HS-5 (cell line): ENCODE results near the gene MIS18A.
"Not testable (repeated sequence)": the region's sequence is repeated elsewhere in the genome, so short reads cannot be mapped to it uniquely, and the experiment has no call there.

Experiments used
- DNase-seq: peaks from one replicate; pipeline ENCODE4 v3.0.0-alpha.2; 2012; ENCODE audit warnings: low read depth

MIS18A gene, protein sequence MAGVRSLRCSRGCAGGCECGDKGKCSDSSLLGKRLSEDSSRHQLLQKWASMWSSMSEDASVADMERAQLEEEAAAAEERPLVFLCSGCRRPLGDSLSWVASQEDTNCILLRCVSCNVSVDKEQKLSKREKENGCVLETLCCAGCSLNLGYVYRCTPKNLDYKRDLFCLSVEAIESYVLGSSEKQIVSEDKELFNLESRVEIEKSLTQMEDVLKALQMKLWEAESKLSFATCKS

GRCh38 chr21:32278518-32279376 lies at the start of gene MIS18A:
TSS of gene MIS18A (minus strand) at chr21:32279049. CDS start at chr21:32279014, 35 bp downstream.
- DNase-seq: peak; percentile 90

DNA sequence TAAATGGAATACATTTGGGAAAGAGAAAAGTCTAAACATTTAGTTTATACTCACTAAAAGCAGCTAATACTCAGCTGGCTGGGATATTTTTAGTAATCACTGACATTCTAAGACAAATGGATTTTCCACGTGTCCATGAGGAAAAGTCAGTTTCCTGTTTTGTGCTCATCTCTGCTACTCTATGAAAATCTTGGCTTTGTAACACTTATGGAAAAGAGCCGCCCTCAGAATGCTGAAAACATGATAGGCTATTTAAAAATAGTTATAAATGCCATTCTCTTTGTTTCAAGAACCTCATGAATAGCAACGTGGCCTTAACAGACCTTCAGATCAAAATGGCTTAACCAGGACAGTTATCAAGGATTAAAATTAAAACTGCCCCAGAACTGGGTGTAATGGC lies 49.7 kb upstream of the MIS18A start:
- DNase-seq: no peak

DNA sequence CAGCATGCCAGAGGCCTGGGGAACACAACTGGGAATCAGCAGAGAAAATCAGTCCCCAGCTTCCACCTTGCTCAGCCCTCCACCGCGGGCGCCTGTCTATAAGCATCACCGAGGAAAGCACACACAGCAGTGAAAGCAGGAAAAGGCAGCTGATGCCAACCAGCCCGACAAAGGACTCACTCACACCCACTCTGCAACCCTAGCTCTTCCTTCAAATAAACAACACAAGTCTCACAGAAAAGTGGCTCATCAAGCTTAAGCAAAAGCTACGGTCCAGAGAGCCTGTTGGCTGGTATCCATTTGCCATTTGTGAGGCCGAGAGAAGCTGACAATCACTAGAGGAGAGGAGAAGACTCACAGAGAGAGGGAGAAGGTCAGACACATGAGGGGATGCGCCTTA lies 46.9 kb upstream of the MIS18A start:
- no peak for DNase-seq

GRCh38 chr21:32322676-32323075 lies 43.8 kb upstream of the MIS18A start:
- no peak for DNase-seq

DNA sequence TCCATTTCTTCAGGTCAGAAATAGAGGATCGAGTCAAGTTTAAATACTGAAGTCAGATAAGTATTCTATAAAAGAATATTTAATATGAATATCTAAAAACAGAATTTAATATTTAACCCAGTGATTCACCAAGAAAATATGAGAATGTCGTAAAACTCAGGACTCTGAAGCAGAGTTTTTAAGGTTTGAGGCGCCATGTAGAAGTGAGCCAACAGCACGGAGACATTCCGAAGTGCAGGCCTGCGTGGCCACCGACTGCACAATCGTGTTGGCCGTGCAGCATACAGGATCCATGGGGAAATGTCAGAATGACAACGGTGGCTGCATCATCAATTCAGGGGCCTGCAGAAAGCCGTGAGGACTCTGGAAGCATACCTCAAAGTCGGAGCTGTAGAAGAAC lies 43.3 kb upstream of the MIS18A start:
- no peak for DNase-seq

- DNase-seq: no peak
Observed at GRCh38 chr21:32321480-32321879, 42.6 kb upstream of the MIS18A start.

GRCh38 chr21:32320726-32321125 lies 41.9 kb upstream of the MIS18A start:
- no peak for DNase-seq

DNA sequence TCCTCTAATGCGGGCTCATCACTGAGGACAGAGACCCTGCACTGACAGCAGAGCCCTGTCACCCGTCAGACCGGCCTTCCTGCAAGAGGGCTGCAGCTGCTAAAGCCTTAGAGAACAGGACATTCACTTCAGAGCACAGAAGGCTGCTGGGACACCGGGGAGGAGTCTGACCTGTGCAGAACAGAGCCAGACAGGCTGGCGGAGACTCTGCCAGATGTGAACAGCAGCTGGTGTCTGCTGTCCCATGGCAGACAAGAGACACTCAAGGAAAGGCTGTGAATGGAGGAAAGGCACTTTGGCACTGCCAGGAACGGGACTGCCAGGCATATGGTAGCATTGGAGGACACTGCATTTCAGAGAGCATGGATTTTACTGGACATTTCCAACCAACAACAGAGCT lies 41.2 kb upstream of the MIS18A start:
- DNase-seq: no peak

GRCh38 chr21:32319012-32319411 lies 40.2 kb upstream of the MIS18A start:
- DNase-seq: no peak

DNA sequence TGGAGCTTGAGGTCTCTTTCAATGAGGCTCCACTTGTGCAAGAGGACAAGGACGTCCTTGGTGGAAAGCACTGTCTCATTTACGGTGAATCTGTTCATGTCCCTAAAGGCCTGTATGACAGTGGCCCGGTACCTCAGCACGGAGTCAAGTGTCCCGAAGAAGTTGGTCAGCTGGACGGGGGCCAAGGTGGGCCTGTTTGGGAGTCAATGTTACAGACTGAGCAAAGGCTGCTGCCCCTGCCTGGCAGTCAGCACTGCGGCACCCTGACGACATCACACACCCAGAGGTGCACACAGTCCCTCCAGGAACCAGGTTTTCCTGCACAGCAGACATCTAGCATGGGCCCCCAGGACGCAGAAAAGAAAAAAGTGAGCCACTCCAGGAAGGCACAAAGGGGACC lies 38.9 kb upstream of the MIS18A start:
- no peak for DNase-seq

DNA sequence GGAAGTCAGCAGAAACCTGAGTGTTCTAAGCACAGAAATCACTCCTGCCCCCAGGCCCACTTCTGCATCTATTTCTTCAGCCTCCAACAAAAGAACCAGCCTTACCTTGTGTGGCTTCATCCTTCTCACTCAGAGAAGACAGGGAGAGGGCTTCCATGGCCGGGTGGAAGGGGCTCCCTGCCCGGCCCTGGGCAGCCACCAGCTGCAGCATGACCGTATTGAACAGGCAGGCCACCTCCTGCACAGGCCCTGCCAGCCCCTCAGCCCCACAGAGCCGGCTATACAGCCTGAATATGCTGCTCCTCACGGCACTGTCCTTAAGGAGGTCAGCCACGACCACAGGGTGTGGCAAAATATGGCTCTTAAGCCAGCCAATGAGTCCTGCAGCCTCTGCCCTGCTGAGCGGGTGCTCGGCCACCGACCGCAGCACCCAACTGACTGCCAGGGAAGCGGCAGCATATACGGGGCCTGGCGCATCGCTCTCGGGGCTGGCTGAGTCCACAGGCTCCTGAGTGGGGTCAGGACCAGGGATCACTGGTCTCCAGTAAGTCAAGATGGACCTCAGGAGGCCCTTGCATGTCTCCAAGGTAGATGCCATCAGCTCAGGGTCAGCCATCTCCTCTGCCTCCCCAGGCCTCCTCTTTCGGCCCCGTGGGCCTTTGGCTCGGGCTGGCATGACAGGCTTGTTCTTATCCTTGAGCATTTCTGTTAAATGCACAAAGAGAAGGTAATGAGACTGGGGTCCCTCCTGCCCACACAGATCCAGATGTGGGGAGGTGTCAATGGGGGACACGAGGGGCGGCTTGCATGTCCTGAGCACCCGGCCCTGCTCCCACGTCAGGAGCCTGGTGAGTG lies 37.7 kb upstream of the MIS18A start:
- DNase-seq: no peak

- DNase-seq: no peak
Observed at GRCh38 chr21:32315511-32316281, 36.8 kb upstream of the MIS18A start.

DNA sequence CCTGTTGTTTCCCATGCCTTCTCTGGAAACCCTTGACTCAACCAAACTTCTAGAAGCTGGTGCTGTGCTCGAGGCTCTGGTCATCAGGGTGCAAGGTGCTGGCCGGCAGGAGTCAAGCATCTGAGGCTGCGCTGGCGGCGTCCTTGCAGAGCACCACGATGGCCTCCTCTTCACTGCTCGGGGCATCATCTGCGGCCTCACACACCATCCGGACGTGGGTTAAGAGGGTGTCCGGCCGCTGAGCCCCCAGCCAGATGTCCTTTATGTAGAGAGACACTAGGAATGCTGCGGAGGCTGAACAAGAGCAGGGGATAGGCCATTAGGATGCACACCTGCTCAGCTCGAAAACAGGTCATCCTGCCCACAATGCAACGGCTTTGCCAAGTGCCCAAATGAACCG lies 36.0 kb upstream of the MIS18A start:
- DNase-seq: no peak

DNA sequence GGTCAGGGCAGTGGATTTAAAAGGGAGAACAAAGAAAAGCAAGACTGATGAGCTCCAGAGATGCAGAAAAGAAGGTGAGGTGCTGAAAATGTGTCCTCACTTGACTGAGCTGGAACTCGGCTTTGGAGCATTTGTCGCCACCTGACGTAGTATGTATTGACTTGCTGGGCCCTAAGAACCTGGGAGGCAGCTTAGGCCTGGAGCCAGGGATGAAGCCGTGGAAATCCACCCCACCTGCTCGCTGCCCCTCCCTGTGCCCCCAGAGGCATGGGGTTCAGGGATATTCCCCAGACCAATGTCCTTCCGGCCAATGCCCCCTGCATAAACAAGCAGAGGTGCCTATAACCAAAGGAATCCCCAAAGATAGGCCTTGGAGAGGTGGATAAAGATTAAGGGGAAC lies 34.1 kb upstream of the MIS18A start:
- no peak for DNase-seq

DNA sequence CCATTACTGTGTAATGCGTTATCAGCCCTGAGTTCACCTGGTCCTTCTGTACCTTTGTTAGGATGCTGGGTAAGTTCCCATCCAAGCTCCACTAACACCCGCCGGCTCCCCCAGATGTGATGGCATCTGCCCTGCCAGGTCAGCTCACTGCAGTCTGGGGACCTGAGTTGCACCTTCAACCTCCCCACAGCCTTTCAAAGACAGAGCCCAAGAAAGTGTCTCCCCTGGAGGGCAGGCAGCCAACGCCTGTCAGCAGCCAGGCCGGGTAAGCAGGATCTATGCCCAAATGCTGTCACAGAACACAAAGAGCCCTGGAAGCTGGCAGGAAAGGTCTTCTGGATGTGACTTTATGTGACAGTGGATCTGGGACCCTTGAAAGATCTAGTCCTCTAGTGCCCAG lies 33.5 kb upstream of the MIS18A start:
- no peak for DNase-seq

GRCh38 chr21:32311621-32312020 lies 32.8 kb upstream of the MIS18A start:
- no peak for DNase-seq

DNA sequence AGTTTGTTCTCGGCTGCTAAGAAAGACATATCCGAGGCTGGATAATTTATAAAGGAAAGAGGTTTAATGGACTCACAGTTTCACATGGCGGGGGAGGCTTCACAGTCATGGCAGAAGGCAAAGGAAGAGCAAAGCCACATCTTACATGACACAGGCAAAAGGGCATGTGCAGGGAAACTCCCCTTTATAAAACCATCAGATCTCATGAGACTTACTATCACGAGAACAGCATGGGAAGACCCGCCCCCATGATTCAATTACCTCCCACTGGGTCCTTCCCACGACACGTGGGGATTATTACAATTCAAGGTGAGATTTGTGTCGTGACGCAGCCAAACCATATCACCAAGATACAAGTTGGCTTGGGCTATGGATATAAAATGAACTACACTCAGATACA lies 32.1 kb upstream of the MIS18A start:
- DNase-seq: not testable (repeated sequence)

DNA sequence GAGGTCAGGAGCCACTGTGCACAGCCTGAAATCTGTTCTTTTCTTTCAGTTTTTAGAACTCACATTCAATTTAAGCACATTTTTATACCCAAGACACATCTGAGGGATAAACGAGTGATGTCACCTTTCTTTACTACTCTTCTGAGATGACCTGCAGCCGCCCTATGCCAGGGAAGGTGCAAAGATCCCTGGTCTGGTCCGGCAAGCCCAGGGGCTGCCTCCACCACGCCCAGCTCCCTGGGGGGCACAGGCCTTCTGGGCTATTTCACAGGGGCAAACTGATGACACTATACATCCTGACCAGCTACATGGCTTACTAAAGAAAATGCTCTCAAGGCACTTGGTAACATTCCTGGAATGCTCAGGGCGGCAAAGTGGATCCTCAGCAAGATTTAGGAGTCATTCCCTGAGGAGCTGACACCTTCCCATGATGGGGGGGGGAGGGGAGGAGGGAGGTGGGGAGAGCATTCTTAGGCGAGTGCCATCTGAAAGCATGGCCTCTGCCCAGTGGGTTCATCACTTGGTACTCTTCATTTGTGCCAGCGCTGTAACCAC lies 31.1 kb upstream of the MIS18A start:
- no peak for DNase-seq

DNA sequence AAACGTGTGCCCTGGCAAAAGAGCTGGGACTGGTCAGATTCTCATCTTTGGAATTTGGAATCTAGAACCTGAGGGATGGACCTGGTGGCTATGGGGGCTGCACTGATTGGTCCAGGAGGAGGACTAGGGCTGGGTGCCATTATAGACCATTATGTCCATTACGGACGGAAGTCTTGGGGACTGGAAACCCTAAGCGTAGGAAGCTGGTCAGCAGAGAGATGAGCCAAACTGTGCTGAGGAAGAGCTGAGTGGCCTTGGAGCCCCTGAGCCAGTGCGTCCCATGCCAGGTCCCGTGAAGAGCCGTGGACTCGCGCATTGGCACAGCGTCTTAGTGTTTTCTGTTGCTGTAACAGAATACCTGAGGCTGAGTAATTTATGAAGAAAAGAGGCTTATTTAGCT lies 29.8 kb upstream of the MIS18A start:
- no peak for DNase-seq

DNA sequence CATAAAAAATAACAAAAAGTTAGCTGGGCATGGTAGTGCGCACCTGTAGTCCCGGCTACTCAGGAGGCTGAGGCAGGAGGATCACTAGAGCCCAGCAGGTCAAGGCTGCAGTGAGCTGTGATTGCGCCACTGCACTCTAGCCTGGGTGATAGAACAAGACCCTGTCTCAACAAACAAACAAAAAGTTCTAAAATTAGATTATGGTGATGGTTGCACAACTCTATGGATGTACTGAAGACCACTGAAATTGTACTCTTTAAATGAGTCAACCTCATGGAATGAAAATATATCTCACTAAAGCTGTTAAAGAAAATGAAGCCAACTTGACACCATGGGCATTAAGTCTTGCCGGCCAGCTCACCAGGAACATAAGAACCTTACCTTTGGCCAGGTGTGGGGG lies 28.9 kb upstream of the MIS18A start:
- DNase-seq: no peak

- no peak for DNase-seq
Observed at GRCh38 chr21:32306021-32306780, 27.4 kb upstream of the MIS18A start.
